ENCODE measurements around the gene RREB1. TPM values are rescaled to one million over a fixed set of nuclear protein-coding genes. Genes with fewer than 3 reads are reported as not detected.

The RREB1 gene
- total and polyA plus RNA-seq, 2 donors (not counting 3 experiments of a cell fraction or from before 2014, with no cell fraction given) = 3.7 to 33.0 TPM

GRCh38 chr6:7257521-7258230, 149.9 kb downstream of the RREB1 start:
- H3K4me2 ChIP-seq (ENCODE audit: insufficient read depth, low read length) = no peak overlapping the region
- no peaks in the 10 kb centered on the region for H3K27me3 ChIP-seq (ENCODE audit: control insufficient read depth in 2 of 2, insufficient read depth in 2 of 2, low read length in 2 of 2)
- POLR2A ChIA-PET = no interaction called here
- no peak overlapping the region for H3K27ac ChIP-seq (ENCODE audit: insufficient read depth, low read depth, low read length)
- intact Hi-C loops (cut with micrococcal nuclease) (no loop called here), dilution Hi-C loops (cut with MboI; ENCODE audit: extremely low pct_ligation_motif_present, low sequenced_read_pairs) (no loop called here)
- H3K9ac ChIP-seq (replicated peaks; ENCODE audit: extremely low read depth, insufficient read depth, low read length) = no peak overlapping the region
- no TSS peak for BruUV-seq (replicated peaks)
- CTCF ChIA-PET = interaction anchor here (1.5 kb wide), 1 partner anchor 18 kb away, joined by 3 read pairs; no protein-coding TSS in a partner anchor
- peaks cover 7% of the 10 kb centered on the region for H3K4me1 ChIP-seq (ENCODE audit: control insufficient read depth, extremely low read depth, insufficient read depth, low read length)
- TF ChIP-seq MAX (IDR thresholded peaks at IDR 0.05; ENCODE audit: insufficient read depth, insufficient read length) (no peak), MYC (IDR thresholded peaks at IDR 0.05; ENCODE audit: low read depth, low read length) (no peak), FOS (IDR thresholded peaks at IDR 0.05; ENCODE audit: borderline replicate concordance, insufficient read depth, low read length) (no peak), GATA2 (IDR thresholded peaks at IDR 0.05; ENCODE audit: insufficient read depth, insufficient read length, low read depth, low read length) (no peak)
- H3K36me3 ChIP-seq (ENCODE audit: control insufficient read depth in 2 of 2, extremely low read depth in 1 of 2, insufficient read depth in 2 of 2, low read length in 2 of 2) = no peaks in the 10 kb centered on the region
- no peak overlapping the region for H2AFZ ChIP-seq (ENCODE audit: low read depth, low read length)
- no peak overlapping the region for H3K4me3 ChIP-seq (replicated peaks in 1 of 3; ENCODE audit: insufficient read depth in 1 of 3, low read depth in 1 of 3, low read length in 3 of 3)
- FAIRE-seq (no peak), DNase-seq (ENCODE audit: low read depth, low spot score) (no peak)
- no peaks in the 10 kb centered on the region for H3K9me3 ChIP-seq (replicated peaks; ENCODE audit: control insufficient read depth, insufficient read depth, low read length)
- H4K20me1 ChIP-seq (replicated peaks; ENCODE audit: control insufficient read depth, extremely low read depth, insufficient read depth, low read length) = no peaks in the 10 kb centered on the region
- no peaks in the 10 kb centered on the region for H3K9me1 ChIP-seq (replicated peaks; ENCODE audit: control insufficient read depth, extremely low read depth, insufficient read depth, low read length)
- H3K79me2 ChIP-seq (ENCODE audit: control insufficient read depth, insufficient read depth, low read length) = no peaks in the 10 kb centered on the region

GRCh38 chr6:7258231-7258763, 150.5 kb downstream of the RREB1 start:
- Histone ChIP-seq H3K79me2 (ENCODE audit: control insufficient read depth, insufficient read depth, low read length) (no peaks in the 10 kb centered on the region), H3K9me1 (replicated peaks; ENCODE audit: control insufficient read depth, extremely low read depth, insufficient read depth, low read length) (no peaks in the 10 kb centered on the region), H3K36me3 (ENCODE audit: control insufficient read depth in 2 of 2, extremely low read depth in 1 of 2, insufficient read depth in 2 of 2, low read length in 2 of 2) (no peaks in the 10 kb centered on the region), H3K4me1 (ENCODE audit: control insufficient read depth, extremely low read depth, insufficient read depth, low read length) (peaks cover 7% of the 10 kb centered on the region), H3K9ac (replicated peaks; ENCODE audit: extremely low read depth, insufficient read depth, low read length) (no peak overlapping the region), H3K27me3 (ENCODE audit: control insufficient read depth in 2 of 2, insufficient read depth in 2 of 2, low read length in 2 of 2) (no peaks in the 10 kb centered on the region), H3K4me2 (ENCODE audit: insufficient read depth, low read length) (no peak overlapping the region), H3K9me3 (replicated peaks; ENCODE audit: control insufficient read depth, insufficient read depth, low read length) (no peaks in the 10 kb centered on the region), H3K4me3 (replicated peaks in 1 of 3; ENCODE audit: insufficient read depth in 1 of 3, low read depth in 1 of 3, low read length in 3 of 3) (no peak overlapping the region), H4K20me1 (replicated peaks; ENCODE audit: control insufficient read depth, extremely low read depth, insufficient read depth, low read length) (no peaks in the 10 kb centered on the region), H3K27ac (ENCODE audit: insufficient read depth, low read depth, low read length) (no peak overlapping the region), H2AFZ (ENCODE audit: low read depth, low read length) (no peak overlapping the region)
- DNase-seq (ENCODE audit: low read depth, low spot score) (no peak), FAIRE-seq (no peak)
- TF ChIP-seq MAX (IDR thresholded peaks at IDR 0.05; ENCODE audit: insufficient read depth, insufficient read length) = no peak
- TF ChIP-seq MYC (IDR thresholded peaks at IDR 0.05; ENCODE audit: low read depth, low read length) = no peak
- no peak for TF ChIP-seq CTCF (IDR thresholded peaks at IDR 0.05; ENCODE audit: extremely low read depth in 1 of 2, insufficient read depth in 1 of 2, low read depth in 1 of 2, low read length in 2 of 2)
- no peak for TF ChIP-seq JUN (IDR thresholded peaks at IDR 0.05; ENCODE audit: borderline replicate concordance, insufficient read depth, insufficient read length, low read depth)
- no peak for TF ChIP-seq FOS (IDR thresholded peaks at IDR 0.05; ENCODE audit: borderline replicate concordance, insufficient read depth, low read length)
- TF ChIP-seq EZH2 (IDR thresholded peaks at IDR 0.05; ENCODE audit: borderline replicate concordance, low read depth, low read length, severe bottlenecking) = no peak
- TF ChIP-seq POLR2A (IDR thresholded peaks at IDR 0.05; ENCODE audit: low read depth, low read length) = no peak
- no peak for TF ChIP-seq POLR2AphosphoS5 (IDR thresholded peaks at IDR 0.05; ENCODE audit: insufficient read depth, low read depth, low read length)
- no peak for TF ChIP-seq GATA2 (IDR thresholded peaks at IDR 0.05; ENCODE audit: insufficient read depth, insufficient read length, low read depth, low read length)
- dilution Hi-C loops (cut with MboI; ENCODE audit: extremely low pct_ligation_motif_present, low sequenced_read_pairs) = no loop called here
- intact Hi-C loops (cut with micrococcal nuclease) = no loop called here
- ChIA-PET POLR2A (no interaction called here), CTCF (interaction anchor here (1.5 kb wide), 1 partner anchor 17 kb away, joined by 3 read pairs; no protein-coding TSS in a partner anchor)
- BruUV-seq (replicated peaks) = no TSS peak

All from endothelial cell of umbilical vein (primary cell).